ENCODE measurements around the gene HSF2BP.
"Not testable (repeated sequence)": the region's sequence is repeated elsewhere in the genome, so short reads cannot be mapped to it uniquely, and the experiment has no call there.

HSF2BP gene

DNA sequence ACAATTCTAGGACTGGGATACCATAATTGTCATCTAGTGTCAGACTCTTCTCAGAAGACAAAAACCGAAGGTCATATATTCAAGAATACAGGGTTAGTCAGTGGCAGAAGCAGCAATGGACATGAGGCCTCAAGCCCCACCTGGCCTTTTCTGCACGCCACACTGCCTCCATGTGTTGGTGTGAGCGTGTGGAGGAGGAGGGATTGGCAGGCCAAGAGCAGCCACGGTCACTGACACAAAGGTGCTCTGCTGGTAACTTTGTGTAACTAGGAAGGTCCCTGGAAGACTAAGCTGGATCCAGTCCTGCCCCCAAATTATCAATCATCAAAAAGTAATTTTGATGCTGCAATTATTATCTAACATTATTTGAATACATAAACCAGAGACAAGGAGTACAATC, 34.9 kb downstream of the HSF2BP start:
- H3K27me3 ChIP-seq (ENCODE audit: control insufficient read depth, insufficient read depth, low read length), result no peaks in the 10 kb centered on the region
- no peaks in the 10 kb centered on the region for H3K4me1 ChIP-seq (ENCODE audit: control insufficient read depth, low read depth, low read length)
- H3K9me3 ChIP-seq (ENCODE audit: control insufficient read depth, low read depth, low read length), result no peaks in the 10 kb centered on the region
- no peak overlapping the region for H3K27ac ChIP-seq (ENCODE audit: low read length)
- H3K4me3 ChIP-seq (ENCODE audit: low read length), result no peak overlapping the region
- H3K36me3 ChIP-seq (ENCODE audit: control insufficient read depth, low read depth, low read length), result no peaks in the 10 kb centered on the region
- H3K9ac ChIP-seq (ENCODE audit: low read length), result no peak overlapping the region

- no peaks in the 10 kb centered on the region for H3K27me3 ChIP-seq (ENCODE audit: control insufficient read depth, insufficient read depth, low read length)
- no peak overlapping the region for H3K9ac ChIP-seq (ENCODE audit: low read length)
- H3K9me3 ChIP-seq (ENCODE audit: control insufficient read depth, low read depth, low read length), result no peaks in the 10 kb centered on the region
- no peaks in the 10 kb centered on the region for H3K36me3 ChIP-seq (ENCODE audit: control insufficient read depth, low read depth, low read length)
- H3K4me3 ChIP-seq (ENCODE audit: low read length), result no peak overlapping the region
- no peaks in the 10 kb centered on the region for H3K4me1 ChIP-seq (ENCODE audit: control insufficient read depth, low read depth, low read length)
- no peak overlapping the region for H3K27ac ChIP-seq (ENCODE audit: low read length)
Measured at GRCh38 chr21:43623588-43623987, 35.7 kb downstream of the HSF2BP start.

GRCh38 chr21:43622796-43623195, 36.5 kb downstream of the HSF2BP start:
- Histone ChIP-seq H3K9ac (ENCODE audit: low read length) (no peak overlapping the region), H3K9me3 (ENCODE audit: control insufficient read depth, low read depth, low read length) (no peaks in the 10 kb centered on the region), H3K4me1 (ENCODE audit: control insufficient read depth, low read depth, low read length) (no peaks in the 10 kb centered on the region), H3K27ac (ENCODE audit: low read length) (no peak overlapping the region), H3K36me3 (ENCODE audit: control insufficient read depth, low read depth, low read length) (no peaks in the 10 kb centered on the region), H3K4me3 (ENCODE audit: low read length) (no peak overlapping the region), H3K27me3 (ENCODE audit: control insufficient read depth, insufficient read depth, low read length) (no peaks in the 10 kb centered on the region)

- H3K9ac ChIP-seq (ENCODE audit: low read length), result no peak overlapping the region
Measured at GRCh38 chr21:43619856-43620255, 39.4 kb downstream of the HSF2BP start.

GRCh38 chr21:43619344-43619743, 39.9 kb downstream of the HSF2BP start:
- Histone ChIP-seq H3K4me1 (ENCODE audit: control insufficient read depth, low read depth, low read length) (no peaks in the 10 kb centered on the region), H3K27ac (ENCODE audit: low read length) (no peak overlapping the region), H3K9ac (ENCODE audit: low read length) (no peak overlapping the region), H3K36me3 (ENCODE audit: control insufficient read depth, low read depth, low read length) (no peaks in the 10 kb centered on the region), H3K9me3 (ENCODE audit: control insufficient read depth, low read depth, low read length) (no peaks in the 10 kb centered on the region), H3K27me3 (ENCODE audit: control insufficient read depth, insufficient read depth, low read length) (no peaks in the 10 kb centered on the region), H3K4me3 (ENCODE audit: low read length) (no peak overlapping the region)

More at GRCh38 chr21:43619856-43620255, 39.4 kb downstream of the HSF2BP start:
- no peaks in the 10 kb centered on the region for H3K27me3 ChIP-seq (ENCODE audit: control insufficient read depth, insufficient read depth, low read length)
- H3K27ac ChIP-seq (ENCODE audit: low read length), result no peak overlapping the region
- H3K9me3 ChIP-seq (ENCODE audit: control insufficient read depth, low read depth, low read length), result no peaks in the 10 kb centered on the region
- no peaks in the 10 kb centered on the region for H3K4me1 ChIP-seq (ENCODE audit: control insufficient read depth, low read depth, low read length)
- no peaks in the 10 kb centered on the region for H3K36me3 ChIP-seq (ENCODE audit: control insufficient read depth, low read depth, low read length)
- H3K4me3 ChIP-seq (ENCODE audit: low read length), result no peak overlapping the region

DNA sequence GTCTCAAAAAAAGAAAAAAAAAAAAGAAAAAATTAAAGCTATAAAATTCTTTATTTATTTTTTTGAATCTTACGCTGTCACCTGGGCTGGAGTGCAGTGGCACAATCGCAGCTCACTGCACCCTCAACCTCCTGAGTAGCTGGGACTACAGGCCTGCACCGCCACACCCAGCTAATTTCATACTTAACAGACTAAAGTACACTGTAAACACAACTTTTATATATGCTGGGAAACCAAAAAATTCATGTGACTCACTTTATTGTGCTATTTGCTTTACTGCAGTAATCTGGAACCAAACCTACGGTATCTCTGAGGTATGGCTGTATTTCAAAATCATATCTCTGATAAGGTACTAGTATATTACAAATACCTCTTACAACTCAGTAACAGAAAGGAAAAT, 40.3 kb downstream of the HSF2BP start:
- no peaks in the 10 kb centered on the region for H3K4me1 ChIP-seq (ENCODE audit: control insufficient read depth, low read depth, low read length)
- no peaks in the 10 kb centered on the region for H3K27me3 ChIP-seq (ENCODE audit: control insufficient read depth, insufficient read depth, low read length)
- no peaks in the 10 kb centered on the region for H3K9me3 ChIP-seq (ENCODE audit: control insufficient read depth, low read depth, low read length)
- H3K36me3 ChIP-seq (ENCODE audit: control insufficient read depth, low read depth, low read length), result no peaks in the 10 kb centered on the region
- no peak overlapping the region for H3K4me3 ChIP-seq (ENCODE audit: low read length)
- no peak overlapping the region for H3K27ac ChIP-seq (ENCODE audit: low read length)
- H3K9ac ChIP-seq (ENCODE audit: low read length), result no peak overlapping the region

DNA sequence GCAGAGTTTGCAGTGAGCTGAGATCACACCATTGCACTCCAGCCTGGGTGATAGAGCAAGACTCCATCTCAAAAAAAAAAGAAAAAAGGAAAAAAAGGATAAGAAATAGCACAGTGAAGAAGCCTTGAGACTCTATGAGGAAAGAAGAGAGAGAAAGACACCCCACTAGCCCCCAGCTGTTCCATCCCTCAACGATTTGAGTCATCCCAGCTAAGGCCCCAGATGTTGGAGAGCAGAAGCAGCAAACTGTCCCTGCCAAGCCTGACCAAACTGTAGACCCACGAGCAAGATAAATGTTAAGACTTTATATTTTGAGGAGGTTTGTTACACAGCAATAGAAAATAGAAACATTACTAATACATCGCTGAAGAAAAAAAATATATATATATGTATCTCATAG, 42.4 kb downstream of the HSF2BP start:
- H3K4me3 ChIP-seq (ENCODE audit: low read length); H3K27me3 ChIP-seq (ENCODE audit: control insufficient read depth, insufficient read depth, low read length); H3K4me1 ChIP-seq (ENCODE audit: control insufficient read depth, low read depth, low read length); H3K36me3 ChIP-seq (ENCODE audit: control insufficient read depth, low read depth, low read length); H3K9ac ChIP-seq (ENCODE audit: low read length); H3K9me3 ChIP-seq (ENCODE audit: control insufficient read depth, low read depth, low read length); H3K27ac ChIP-seq (ENCODE audit: low read length): not testable (repeated sequence)

- no peak overlapping the region for H3K9ac ChIP-seq (ENCODE audit: low read length)
- H3K4me1 ChIP-seq (ENCODE audit: control insufficient read depth, low read depth, low read length), result no peaks in the 10 kb centered on the region
- no peak overlapping the region for H3K4me3 ChIP-seq (ENCODE audit: low read length)
- H3K27me3 ChIP-seq (ENCODE audit: control insufficient read depth, insufficient read depth, low read length), result no peaks in the 10 kb centered on the region
- no peaks in the 10 kb centered on the region for H3K9me3 ChIP-seq (ENCODE audit: control insufficient read depth, low read depth, low read length)
- no peaks in the 10 kb centered on the region for H3K36me3 ChIP-seq (ENCODE audit: control insufficient read depth, low read depth, low read length)
- H3K27ac ChIP-seq (ENCODE audit: low read length), result no peak overlapping the region
Measured at GRCh38 chr21:43614839-43615238, 44.4 kb downstream of the HSF2BP start.

DNA sequence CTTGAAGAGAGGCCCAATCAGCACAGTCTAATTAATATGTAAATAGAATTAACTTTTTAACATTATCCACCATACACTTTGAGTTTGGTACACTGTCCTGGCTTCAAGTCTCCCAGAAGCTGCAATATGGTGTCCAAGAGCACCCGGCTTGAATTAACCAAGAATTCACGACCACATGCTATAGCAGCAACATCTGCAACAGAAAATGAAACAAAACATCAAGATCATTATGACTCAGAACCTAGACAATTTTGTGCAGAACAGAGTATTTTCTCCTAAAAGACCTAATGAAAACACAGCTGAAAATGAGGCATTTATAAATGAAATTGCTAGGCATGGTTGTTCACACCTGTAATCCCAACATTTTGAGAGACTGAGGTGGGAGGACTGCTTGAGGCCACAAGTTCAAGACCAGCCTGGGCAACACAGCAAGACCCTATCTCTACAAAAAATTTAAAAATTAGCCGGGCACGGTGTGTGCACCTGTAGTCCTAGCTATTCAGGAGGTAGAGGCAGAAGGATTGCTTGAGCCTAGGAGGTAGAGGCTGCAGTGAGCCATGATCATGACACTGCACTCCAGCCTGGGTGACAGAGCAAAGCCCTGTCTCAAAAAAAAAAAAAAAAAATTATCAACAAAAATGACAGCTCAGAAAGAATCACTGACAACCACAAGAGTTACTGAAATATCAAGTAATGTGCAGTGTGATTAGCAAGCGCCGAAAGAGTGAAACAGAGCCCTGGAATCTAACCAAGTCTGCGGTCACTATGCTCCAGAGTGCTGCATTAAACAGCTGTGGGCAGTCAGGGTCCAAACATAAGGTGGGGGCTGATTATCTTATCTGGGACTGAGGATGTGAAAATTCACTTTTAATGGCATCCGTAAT, 45.3 kb downstream of the HSF2BP start:
- Histone ChIP-seq H3K9ac (ENCODE audit: low read length) (no peak overlapping the region), H3K27ac (ENCODE audit: low read length) (no peak overlapping the region), H3K27me3 (ENCODE audit: control insufficient read depth, insufficient read depth, low read length) (no peaks in the 10 kb centered on the region), H3K4me3 (ENCODE audit: low read length) (no peak overlapping the region), H3K36me3 (ENCODE audit: control insufficient read depth, low read depth, low read length) (no peaks in the 10 kb centered on the region), H3K4me1 (ENCODE audit: control insufficient read depth, low read depth, low read length) (no peaks in the 10 kb centered on the region), H3K9me3 (ENCODE audit: control insufficient read depth, low read depth, low read length) (no peaks in the 10 kb centered on the region)

- Histone ChIP-seq H3K9ac (ENCODE audit: low read length) (no peak overlapping the region), H3K27me3 (ENCODE audit: control insufficient read depth, insufficient read depth, low read length) (no peaks in the 10 kb centered on the region), H3K4me3 (ENCODE audit: low read length) (no peak overlapping the region), H3K27ac (ENCODE audit: low read length) (no peak overlapping the region), H3K9me3 (ENCODE audit: control insufficient read depth, low read depth, low read length) (no peaks in the 10 kb centered on the region), H3K4me1 (ENCODE audit: control insufficient read depth, low read depth, low read length) (no peaks in the 10 kb centered on the region), H3K36me3 (ENCODE audit: control insufficient read depth, low read depth, low read length) (no peaks in the 10 kb centered on the region)
Measured at GRCh38 chr21:43611598-43612369, 47.5 kb downstream of the HSF2BP start.

DNA sequence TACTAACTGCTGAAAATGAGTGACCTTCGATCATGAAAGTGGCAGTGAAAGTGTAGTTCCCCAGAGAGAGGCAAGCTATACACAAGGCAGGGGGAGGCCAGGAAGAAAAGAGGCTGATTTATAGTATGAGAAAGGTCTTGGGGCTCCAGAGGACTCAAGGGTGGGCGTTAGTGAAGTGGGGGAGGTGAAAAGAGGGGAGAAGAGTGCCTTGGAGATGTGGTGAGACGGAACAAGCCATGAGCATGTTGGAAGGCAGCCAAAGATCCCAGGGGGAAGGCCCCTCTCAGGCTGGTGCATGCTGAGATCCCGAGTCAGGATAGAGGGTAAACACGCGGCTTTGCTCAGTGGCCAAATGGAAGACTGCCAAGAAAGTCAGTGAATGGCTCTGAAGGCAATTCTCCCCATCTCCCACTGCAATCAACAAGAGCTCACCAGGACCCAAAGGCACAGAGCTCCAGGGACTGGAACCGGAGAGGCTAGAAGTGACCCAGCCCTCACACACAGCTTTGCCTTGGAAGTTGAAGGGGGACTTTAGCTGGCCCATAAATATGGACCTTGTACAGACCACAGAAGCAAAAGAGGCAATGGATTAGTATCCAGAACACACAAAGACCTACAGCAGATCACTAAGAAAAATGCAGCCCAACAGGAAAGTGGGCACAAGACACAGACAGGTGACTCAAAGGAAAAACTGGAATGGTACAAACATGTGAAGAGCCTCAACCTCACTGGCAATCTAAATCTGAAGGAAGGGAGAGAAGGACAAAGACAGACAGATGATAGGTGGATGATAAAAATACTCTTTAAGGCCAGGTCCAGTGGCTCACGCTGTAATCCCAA, 49.6 kb downstream of the HSF2BP start:
- Histone ChIP-seq H3K27me3 (ENCODE audit: control insufficient read depth, insufficient read depth, low read length) (no peaks in the 10 kb centered on the region), H3K36me3 (ENCODE audit: control insufficient read depth, low read depth, low read length) (no peaks in the 10 kb centered on the region), H3K27ac (ENCODE audit: low read length) (no peak overlapping the region), H3K9me3 (ENCODE audit: control insufficient read depth, low read depth, low read length) (no peaks in the 10 kb centered on the region), H3K4me3 (ENCODE audit: low read length) (no peak overlapping the region), H3K9ac (ENCODE audit: low read length) (no peak overlapping the region), H3K4me1 (ENCODE audit: control insufficient read depth, low read depth, low read length) (no peaks in the 10 kb centered on the region)
